Esophagus muscularis mucosa (tissue), 4 donors: Measurements from ENCODE around the gene DNAI7. TPM values are rescaled to one million over a fixed set of nuclear protein-coding genes. Genes with fewer than 3 reads are reported as not detected.

Experiments used
- DNase-seq: peaks from one replicate; pipeline ENCODE4 v3.0.0-alpha.2; 2017; ENCODE audit errors: extremely low spot score
- H3K27ac ChIP-seq, 4 donors: fragments of 200-600 bp; sonication (generic); replicated peaks in 1 of 4; 1 replicate in 3 of 4; 2 replicates in 1 of 4; pipeline ENCODE4 v1.5.1; 2016 to 2019; ENCODE audit warnings: mild to moderate bottlenecking in 1 of 4
- H3K27me3 ChIP-seq, 4 donors: fragments of 200-600 bp; sonication (generic); one replicate each; pipeline versions ENCODE4 v1.5.1 to v1.6.0; 2016 to 2019
- H3K36me3 ChIP-seq, 4 donors: fragments of 200-600 bp; sonication (generic); one replicate each; pipeline ENCODE4 v1.5.1; 2016 to 2019
- H3K4me1 ChIP-seq, 4 donors: fragments of 200-600 bp; sonication (generic); one replicate each; pipeline ENCODE4 v1.5.1; 2016 to 2019
- H3K4me3 ChIP-seq, 4 donors: fragments of 200-600 bp; sonication (generic); 1 replicate in 2 of 4; 2 replicates in 2 of 4; pipeline ENCODE4 v1.5.1; 2016 to 2019; ENCODE audit warnings: mild to moderate bottlenecking in 4 of 4, moderate library complexity in 1 of 4
- H3K9me3 ChIP-seq, 4 donors: fragments of 200-600 bp; sonication (generic); 1 replicate in 3 of 4; 2 replicates in 1 of 4; pipeline ENCODE4 v1.5.1; 2016 to 2019
- CTCF ChIP-seq, 3 experiments: fragments of 200-600 bp in 2 of 3; fragments of 450-650 bp in 1 of 3; sonication (generic) in 2 of 3; IDR thresholded peaks; one replicate each; pipeline ENCODE4 v1.5.1; 2017 to 2019; ENCODE audit warnings: antibody characterized with exemption in 3 of 3, mild to moderate bottlenecking in 2 of 3, moderate library complexity in 1 of 3
- EP300 ChIP-seq: sonication (generic); formaldehyde crosslinking; IDR thresholded peaks from one replicate; pipeline ENCODE4 v1.6.1; 2017; ENCODE audit warnings: antibody characterized with exemption
- POLR2A ChIP-seq: fragments of 450-650 bp; IDR thresholded peaks from one replicate; pipeline ENCODE4 v1.6.1; 2017; ENCODE audit warnings: antibody characterized with exemption, moderate library complexity, mild to moderate bottlenecking, low read depth
- POLR2AphosphoS5 ChIP-seq, 2 donors: sonication (generic); formaldehyde crosslinking; IDR thresholded peaks; one replicate each; pipeline ENCODE4 v1.6.1; 2017; ENCODE audit warnings: antibody characterized with exemption in 2 of 2
- WGBS: methylation state at CpG from one replicate; pipeline ENCODE4 v1.1.5; 2018; 5-methylcytosine and 5-hydroxymethylcytosine counted together
- intact Hi-C: fragments of 100-400 bp; cut with DNase I; formaldehyde crosslinking; loops from one replicate; pipeline ENCODE4 v1.15.1; 2023
- total RNA-seq, 4 donors: library from RNA; depleted of rRNA; stranded (reverse); fragments of >200 nt; gene quantifications; one replicate each; pipeline versions ENCODE4 v1.1.0 to v1.2.1, GENCODE V29; 2016

The DNAI7 gene
- total RNA-seq, 4 donors from 2014 or later = 0.26 to 1.3 (median 0.40) TPM; not detected in 1

GRCh38 chr12:25082628-25083027 is 112.3 kb downstream of the DNAI7 start:
- Histone ChIP-seq H3K4me3 (no peak overlapping the region), H3K4me1 (no peaks in the 10 kb centered on the region), H3K9me3 (no peaks in the 10 kb centered on the region), H3K27ac (no peak overlapping the region), H3K27me3 (no peaks in the 10 kb centered on the region), H3K36me3 (no peaks in the 10 kb centered on the region)
- no peak for DNase-seq
- TF ChIP-seq POLR2AphosphoS5 (IDR thresholded peaks at IDR 0.05) (no peak), CTCF (IDR thresholded peaks at IDR 0.05) (no peak), POLR2A (no peak), EP300 (no peak)
- 89% methylated on average over 2 of the region's 2 CpGs for WGBS
- intact Hi-C loops = no loop called here

- no peaks in the 10 kb centered on the region for H3K4me1 ChIP-seq
- intact Hi-C loops = no loop called here
- no peaks in the 10 kb centered on the region for H3K9me3 ChIP-seq
- DNase-seq = no peak
- no peaks in the 10 kb centered on the region for H3K27me3 ChIP-seq
- H3K27ac ChIP-seq = no peak overlapping the region
- H3K4me3 ChIP-seq = no peak overlapping the region
- 93% methylated on average over 5 of the region's 5 CpGs for WGBS
- no peaks in the 10 kb centered on the region for H3K36me3 ChIP-seq
- TF ChIP-seq CTCF (IDR thresholded peaks at IDR 0.05) = no peak
- TF ChIP-seq POLR2A = no peak
- TF ChIP-seq EP300 = no peak
- no peak for TF ChIP-seq POLR2AphosphoS5 (IDR thresholded peaks at IDR 0.05)
Measured at GRCh38 chr12:25079393-25079792, 115.6 kb downstream of the DNAI7 start.

- no peak for TF ChIP-seq POLR2A
- TF ChIP-seq POLR2AphosphoS5 (IDR thresholded peaks at IDR 0.05) = no peak
- no peak for TF ChIP-seq EP300
- TF ChIP-seq CTCF (IDR thresholded peaks at IDR 0.05) = no peak
- Histone ChIP-seq H3K27ac (no peak overlapping the region), H3K27me3 (no peaks in the 10 kb centered on the region), H3K4me3 (no peak overlapping the region), H3K4me1 (no peaks in the 10 kb centered on the region), H3K36me3 (no peaks in the 10 kb centered on the region), H3K9me3 (no peaks in the 10 kb centered on the region)
- 34% methylated on average over 2 of the region's 2 CpGs for WGBS
- no peak for DNase-seq
- intact Hi-C loops = no loop called here
Measured at GRCh38 chr12:25074954-25075353, 120.0 kb downstream of the DNAI7 start.

GRCh38 chr12:25074113-25074512 is 120.8 kb downstream of the DNAI7 start:
- TF ChIP-seq CTCF (IDR thresholded peaks at IDR 0.05) (no peak), POLR2AphosphoS5 (IDR thresholded peaks at IDR 0.05) (no peak), POLR2A (no peak), EP300 (no peak)
- no peaks in the 10 kb centered on the region for H3K36me3 ChIP-seq
- H3K9me3 ChIP-seq = no peaks in the 10 kb centered on the region
- DNase-seq = no peak
- H3K27me3 ChIP-seq = no peaks in the 10 kb centered on the region
- intact Hi-C loops = no loop called here
- no peak overlapping the region for H3K27ac ChIP-seq
- 97% methylated on average over 3 of the region's 3 CpGs for WGBS
- H3K4me3 ChIP-seq = no peak overlapping the region
- H3K4me1 ChIP-seq = no peaks in the 10 kb centered on the region

- 72% methylated on average over 4 of the region's 4 CpGs for WGBS
- Histone ChIP-seq H3K27ac (no peak overlapping the region), H3K27me3 (no peaks in the 10 kb centered on the region), H3K36me3 (no peaks in the 10 kb centered on the region), H3K4me1 (no peaks in the 10 kb centered on the region), H3K4me3 (no peak overlapping the region), H3K9me3 (no peaks in the 10 kb centered on the region)
- TF ChIP-seq POLR2AphosphoS5 (IDR thresholded peaks at IDR 0.05) (no peak), EP300 (no peak), CTCF (IDR thresholded peaks at IDR 0.05) (no peak), POLR2A (no peak)
- intact Hi-C loops = no loop called here
- no peak for DNase-seq
Measured at GRCh38 chr12:25072906-25073650, 121.9 kb downstream of the DNAI7 start.
